ENCODE measurements around the gene F10.

The F10 gene

GRCh38 chr13:113084943-113085540, 37.6 kb upstream of the F10 start:
- H3K27ac ChIP-seq (ENCODE audit: low read length, poor library complexity, severe bottlenecking), result no peak overlapping the region
- no peak overlapping the region for H3K23ac ChIP-seq (ENCODE audit: low read length in 2 of 2)
- H3K36me3 ChIP-seq (ENCODE audit: control insufficient read depth in 1 of 2, insufficient read depth in 2 of 2, low read depth in 1 of 2, low read length in 2 of 2), result peaks cover 0 to 2% of the 10 kb centered on the region in 2 experiments

GRCh38 chr13:113086031-113086750, 36.4 kb upstream of the F10 start:
- Histone ChIP-seq H3K9ac (ENCODE audit: low read length) (no peak overlapping the region), H2BK5ac (ENCODE audit: low read depth, low read length, poor library complexity, severe bottlenecking) (no peak overlapping the region), H2BK12ac (ENCODE audit: low read length in 2 of 2) (no peak overlapping the region), H4K8ac (ENCODE audit: low read length) (no peak overlapping the region), H4K91ac (ENCODE audit: low read length) (no peak overlapping the region), H3K4me1 (ENCODE audit: control insufficient read depth, insufficient read depth, low read depth, low read length) (peaks cover 2% of the 10 kb centered on the region), H3K4ac (ENCODE audit: low read depth in 1 of 2, low read length in 2 of 2) (no peak overlapping the region), H3K27me3 (ENCODE audit: control insufficient read depth in 1 of 2, insufficient read depth in 1 of 2, low read length in 2 of 2) (peaks cover 12 to 13% of the 10 kb centered on the region in 2 experiments), H3K4me3 (ENCODE audit: insufficient read depth in 1 of 2, low read depth in 1 of 2, low read length in 2 of 2) (no peak overlapping the region), H3K79me1 (replicated peaks; ENCODE audit: low read length, poor library complexity, severe bottlenecking) (no peaks in the 10 kb centered on the region), H2AFZ (ENCODE audit: low read depth, low read length) (no peak overlapping the region), H3K18ac (ENCODE audit: low read depth in 1 of 2, low read length in 2 of 2) (no peak overlapping the region), H2AK5ac (ENCODE audit: low read length, severe bottlenecking) (no peak overlapping the region), H3K9me3 (ENCODE audit: control insufficient read depth, low read length) (no peaks in the 10 kb centered on the region), H2BK120ac (ENCODE audit: low read depth, low read length) (no peak overlapping the region), H3K27ac (ENCODE audit: low read length, poor library complexity, severe bottlenecking) (no peak overlapping the region), H3K23ac (ENCODE audit: low read length in 2 of 2) (no peak overlapping the region), H3K4me2 (ENCODE audit: low read length, poor library complexity, severe bottlenecking) (no peak overlapping the region), H2BK15ac (ENCODE audit: low read depth, poor library complexity, severe bottlenecking) (no peak overlapping the region), H3K36me3 (ENCODE audit: control insufficient read depth in 1 of 2, insufficient read depth in 2 of 2, low read depth in 1 of 2, low read length in 2 of 2) (peaks cover 0 to 2% of the 10 kb centered on the region in 2 experiments), H3K14ac (ENCODE audit: low read length in 2 of 2) (no peak overlapping the region)
- 66% methylated on average over 30 of the region's 32 CpGs for WGBS
- DNase-seq, result no peak

More at GRCh38 chr13:113084943-113085540, 37.6 kb upstream of the F10 start:
- Histone ChIP-seq H2AFZ (ENCODE audit: low read depth, low read length) (no peak overlapping the region), H3K9me3 (ENCODE audit: control insufficient read depth, low read length) (no peaks in the 10 kb centered on the region), H3K9ac (ENCODE audit: low read length) (no peak overlapping the region), H2BK12ac (ENCODE audit: low read length in 2 of 2) (no peak overlapping the region), H4K8ac (ENCODE audit: low read length) (no peak overlapping the region), H3K79me1 (replicated peaks; ENCODE audit: low read length, poor library complexity, severe bottlenecking) (no peaks in the 10 kb centered on the region), H3K27me3 (ENCODE audit: control insufficient read depth in 1 of 2, insufficient read depth in 1 of 2, low read length in 2 of 2) (peaks cover 11 to 24% of the 10 kb centered on the region in 2 experiments), H2BK5ac (ENCODE audit: low read depth, low read length, poor library complexity, severe bottlenecking) (no peak overlapping the region), H3K18ac (ENCODE audit: low read depth in 1 of 2, low read length in 2 of 2) (no peak overlapping the region), H3K4ac (ENCODE audit: low read depth in 1 of 2, low read length in 2 of 2) (no peak overlapping the region), H3K14ac (ENCODE audit: low read length in 2 of 2) (peak overlapping the region in 1 of 2 experiments; percentile 38), H3K4me1 (ENCODE audit: control insufficient read depth, insufficient read depth, low read depth, low read length) (peaks cover 2% of the 10 kb centered on the region), H2BK120ac (ENCODE audit: low read depth, low read length) (no peak overlapping the region), H2AK5ac (ENCODE audit: low read length, severe bottlenecking) (no peak overlapping the region), H3K4me3 (ENCODE audit: insufficient read depth in 1 of 2, low read depth in 1 of 2, low read length in 2 of 2) (no peak overlapping the region), H3K4me2 (ENCODE audit: low read length, poor library complexity, severe bottlenecking) (no peak overlapping the region), H4K91ac (ENCODE audit: low read length) (no peak overlapping the region), H2BK15ac (ENCODE audit: low read depth, poor library complexity, severe bottlenecking) (no peak overlapping the region)
- no peak for DNase-seq
- 88% methylated on average over 24 of the region's 24 CpGs for WGBS

- no peak for DNase-seq
- no peak overlapping the region for H4K8ac ChIP-seq (ENCODE audit: low read length)
- no peak overlapping the region for H2BK15ac ChIP-seq (ENCODE audit: low read depth, poor library complexity, severe bottlenecking)
- no peak overlapping the region for H3K4ac ChIP-seq (ENCODE audit: low read depth in 1 of 2, low read length in 2 of 2)
- no peak overlapping the region for H3K4me2 ChIP-seq (ENCODE audit: low read length, poor library complexity, severe bottlenecking)
- H3K14ac ChIP-seq (ENCODE audit: low read length in 2 of 2), result no peak overlapping the region
- H3K4me1 ChIP-seq (ENCODE audit: control insufficient read depth, insufficient read depth, low read depth, low read length), result peaks cover 2% of the 10 kb centered on the region
- no peak overlapping the region for H2BK12ac ChIP-seq (ENCODE audit: low read length in 2 of 2)
- no peak overlapping the region for H2AFZ ChIP-seq (ENCODE audit: low read depth, low read length)
- peaks cover 11 to 16% of the 10 kb centered on the region in 2 experiments for H3K27me3 ChIP-seq (ENCODE audit: control insufficient read depth in 1 of 2, insufficient read depth in 1 of 2, low read length in 2 of 2)
- no peaks in the 10 kb centered on the region for H3K9me3 ChIP-seq (ENCODE audit: control insufficient read depth, low read length)
- H2BK120ac ChIP-seq (ENCODE audit: low read depth, low read length), result no peak overlapping the region
- WGBS, result 89% methylated on average over 35 of the region's 39 CpGs
- no peak overlapping the region for H4K91ac ChIP-seq (ENCODE audit: low read length)
- H3K18ac ChIP-seq (ENCODE audit: low read depth in 1 of 2, low read length in 2 of 2), result no peak overlapping the region
- no peak overlapping the region for H3K4me3 ChIP-seq (ENCODE audit: insufficient read depth in 1 of 2, low read depth in 1 of 2, low read length in 2 of 2)
- H3K79me1 ChIP-seq (replicated peaks; ENCODE audit: low read length, poor library complexity, severe bottlenecking), result no peaks in the 10 kb centered on the region
- no peak overlapping the region for H3K9ac ChIP-seq (ENCODE audit: low read length)
- H2AK5ac ChIP-seq (ENCODE audit: low read length, severe bottlenecking), result no peak overlapping the region
- no peak overlapping the region for H2BK5ac ChIP-seq (ENCODE audit: low read depth, low read length, poor library complexity, severe bottlenecking)
- peaks cover 0 to 2% of the 10 kb centered on the region in 2 experiments for H3K36me3 ChIP-seq (ENCODE audit: control insufficient read depth in 1 of 2, insufficient read depth in 2 of 2, low read depth in 1 of 2, low read length in 2 of 2)
- no peak overlapping the region for H3K27ac ChIP-seq (ENCODE audit: low read length, poor library complexity, severe bottlenecking)
- H3K23ac ChIP-seq (ENCODE audit: low read length in 2 of 2), result no peak overlapping the region
Observed at GRCh38 chr13:113086991-113087922, 35.3 kb upstream of the F10 start.

Data from mesenchymal stem cell (in vitro differentiated cells and primary cell).